Spinal cord (tissue), 10 donors: ENCODE results near the gene FOLR1. TPM values are rescaled to one million over a fixed set of nuclear protein-coding genes. Genes with fewer than 3 reads are reported as not detected.
"Not testable (repeated sequence)": the region's sequence is repeated elsewhere in the genome, so short reads cannot be mapped to it uniquely, and the experiment has no call there.

Experiments used
- DNase-seq, 6 donors: peaks; one replicate each; pipeline versions ENCODE4 v3.0.0 to v3.0.0-alpha.2; 2013 to 2015; ENCODE audit warnings: low spot score in 6 of 6, low read depth in 4 of 6
- H3K27ac ChIP-seq: one replicate; pipeline ENCODE4 v1.5.1; 2013; ENCODE audit warnings: low read depth, low read length, control low read depth
- H3K27me3 ChIP-seq: one replicate; pipeline ENCODE4 v1.6.1; 2013; ENCODE audit warnings: low read length; ENCODE audit not compliant: control insufficient read depth, insufficient read depth
- H3K36me3 ChIP-seq: one replicate; pipeline ENCODE4 v1.6.1; 2013; ENCODE audit warnings: low read length; ENCODE audit not compliant: control insufficient read depth, insufficient read depth
- H3K4me1 ChIP-seq: one replicate; pipeline ENCODE4 v1.6.1; 2013; ENCODE audit warnings: low read length; ENCODE audit not compliant: control insufficient read depth, insufficient read depth
- H3K4me3 ChIP-seq: one replicate; pipeline ENCODE4 v1.5.1; 2013; ENCODE audit warnings: low read depth, low read length, control low read depth
- H3K9me3 ChIP-seq: one replicate; pipeline ENCODE4 v1.6.1; 2013; ENCODE audit warnings: low read length; ENCODE audit not compliant: control insufficient read depth, insufficient read depth
- WGBS: methylation state at CpG from one replicate; pipeline ENCODE4 v1.1.5; 2013; ENCODE audit warnings: missing lambda C conversion rate; ENCODE audit not compliant: insufficient coverage; 5-methylcytosine and 5-hydroxymethylcytosine counted together
- polyA plus RNA-seq, 2 donors: library from polyadenylated mRNA; unstranded; fragments of 120-200 nt; gene quantifications; one replicate each; pipeline ENCODE4 v1.2.1, GENCODE V29; 2013; ENCODE audit not compliant: insufficient read length in 2 of 2
- total RNA-seq, 2 donors: library from RNA; depleted of rRNA in 1 of 2; stranded (reverse); fragments of 120-200 nt in 1 of 2; fragments of >200 nt in 1 of 2; gene quantifications; one replicate each; pipeline versions ENCODE4 v1.2.3 to v1.2.4, GENCODE V29; 2013 to 2014
- donor health status: healthy.

Gene FOLR1
- total and polyA plus RNA-seq, 4 donors, result 1.9 to 172 (median 4.0) TPM

DNA sequence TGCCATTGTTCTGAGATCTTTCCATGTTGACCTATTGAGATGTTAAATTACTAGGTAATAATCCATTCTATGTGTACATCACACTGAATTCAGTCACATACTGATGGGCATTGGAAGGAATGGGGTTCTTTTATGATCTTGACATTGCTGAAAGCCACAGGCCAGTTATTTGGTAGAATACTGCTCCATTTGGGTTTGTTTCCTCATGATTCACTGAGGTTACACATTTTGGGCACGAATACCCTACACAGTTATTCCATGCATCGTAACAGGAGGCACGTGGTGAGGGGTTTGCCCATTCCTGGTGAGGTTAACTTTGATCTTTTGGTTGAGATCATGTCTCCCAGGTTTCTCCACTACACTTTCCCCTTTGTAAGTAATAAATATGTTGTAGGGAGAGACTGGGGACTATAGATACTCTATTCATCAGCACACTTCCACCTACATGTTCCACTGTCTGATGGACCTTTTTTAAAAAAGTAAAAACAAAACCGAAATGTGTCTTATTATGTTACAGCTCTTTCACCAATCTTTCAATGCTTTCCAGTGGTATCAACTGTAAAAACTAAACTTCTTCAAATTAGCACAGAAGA lies 12.0 kb upstream of the FOLR1 start:
- Histone ChIP-seq H3K36me3 (no peaks in the 10 kb centered on the region), H3K27me3 (no peaks in the 10 kb centered on the region)
- 100% methylated on average over 1 of the region's 4 CpGs for WGBS

GRCh38 chr11:72180892-72181552 lies 10.9 kb upstream of the FOLR1 start:
- H3K27me3 ChIP-seq, DNase-seq, H3K4me1 ChIP-seq, H3K9me3 ChIP-seq, H3K27ac ChIP-seq, H3K36me3 ChIP-seq, H3K4me3 ChIP-seq: not testable (repeated sequence)
- 66% methylated on average over 5 of the region's 7 CpGs for WGBS

More for the DNA sequence above, 12.0 kb upstream of the FOLR1 start:
- no peak overlapping the region for H3K27ac ChIP-seq
- H3K4me1 ChIP-seq, result no peaks in the 10 kb centered on the region
- H3K9me3 ChIP-seq, result no peaks in the 10 kb centered on the region
- no peak overlapping the region for H3K4me3 ChIP-seq
- no peak for DNase-seq

DNA sequence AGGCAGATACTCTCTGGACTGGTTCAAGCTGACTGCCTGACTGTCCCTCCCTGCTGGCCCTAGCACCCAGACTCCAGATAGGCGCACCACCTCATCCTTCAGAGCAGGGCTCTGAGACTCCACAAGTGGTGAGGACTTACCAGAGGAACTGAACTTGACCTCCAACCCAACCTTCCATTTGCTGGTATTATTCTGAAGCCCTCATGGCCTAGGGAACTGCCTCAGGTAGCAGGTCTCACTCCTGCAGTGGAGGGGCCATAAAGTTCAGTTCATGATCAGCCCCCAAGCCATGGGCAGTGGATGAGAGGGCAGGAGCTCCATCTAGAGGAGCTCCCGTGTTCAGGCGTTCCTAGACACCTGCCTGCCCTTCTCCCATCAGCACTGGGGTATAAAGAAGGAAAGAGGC lies 10.4 kb upstream of the FOLR1 start:
- not testable (repeated sequence) for H3K27me3 ChIP-seq, H3K27ac ChIP-seq, DNase-seq, H3K4me1 ChIP-seq, H3K4me3 ChIP-seq, H3K36me3 ChIP-seq, H3K9me3 ChIP-seq
- WGBS, result 100% methylated on average over 1 of the region's 3 CpGs

DNA sequence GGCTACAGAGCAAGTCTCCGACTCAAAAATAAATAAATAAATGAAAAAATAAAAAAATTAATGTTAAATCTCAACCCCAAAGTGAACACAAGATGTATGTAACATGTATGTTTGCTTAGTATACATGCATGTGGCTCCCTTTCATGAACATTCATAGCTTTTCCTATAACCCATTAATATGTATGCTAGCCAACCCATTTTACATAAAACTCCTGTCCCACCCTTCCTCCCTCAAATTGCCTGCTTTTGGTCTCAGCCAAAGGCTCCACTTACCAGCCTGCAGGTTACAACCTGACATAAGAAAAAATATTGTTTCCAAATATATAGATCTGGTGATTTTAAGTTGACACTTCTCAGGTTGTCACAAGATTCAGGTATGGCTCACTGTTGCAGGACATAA lies 3.7 kb upstream of the FOLR1 start:
- DNase-seq, result no peak
- H3K27ac ChIP-seq, result no peak overlapping the region
- WGBS, result no CpG with 5 or more reads among the region's 1 CpG
- H3K4me3 ChIP-seq, result no peak overlapping the region
- H3K9me3 ChIP-seq, result no peaks in the 10 kb centered on the region
- H3K4me1 ChIP-seq, result peaks cover 10% of the 10 kb centered on the region
- no peaks in the 10 kb centered on the region for H3K27me3 ChIP-seq
- H3K36me3 ChIP-seq, result no peaks in the 10 kb centered on the region

DNA sequence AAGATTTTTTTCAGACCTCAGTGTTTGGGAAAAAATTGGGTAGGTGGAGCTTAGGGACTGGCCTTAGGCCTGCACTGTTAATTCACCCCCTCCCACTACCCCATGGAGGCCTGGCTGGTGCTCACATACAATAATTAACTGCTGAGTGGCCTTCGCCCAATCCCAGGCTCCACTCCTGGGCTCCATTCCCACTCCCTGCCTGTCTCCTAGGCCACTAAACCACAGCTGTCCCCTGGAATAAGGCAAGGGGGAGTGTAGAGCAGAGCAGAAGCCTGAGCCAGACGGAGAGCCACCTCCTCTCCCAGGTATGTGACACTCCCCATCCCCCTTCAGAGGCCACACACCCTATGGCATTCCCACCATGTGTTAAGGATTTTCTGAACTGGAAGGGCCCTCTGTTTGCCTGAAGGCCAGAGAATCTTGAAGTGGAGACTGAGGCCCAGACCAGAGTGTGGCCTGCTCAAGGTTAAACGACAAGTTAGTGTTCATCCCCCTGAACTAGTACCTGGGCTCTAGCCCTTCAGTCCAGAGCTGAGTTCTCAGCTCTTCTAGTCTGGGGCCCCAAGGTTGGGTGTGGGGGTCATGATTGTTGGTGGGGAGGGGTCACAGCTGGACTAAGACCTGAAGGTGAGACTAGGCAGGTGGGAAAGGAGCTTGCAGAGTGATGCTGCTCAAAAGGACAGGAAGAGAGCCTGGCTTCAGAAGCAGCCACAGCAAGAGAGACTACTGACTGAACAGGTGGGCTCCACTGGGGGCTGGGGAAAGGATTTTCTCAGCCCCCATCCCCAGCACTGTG lies 2.3 kb upstream of the FOLR1 start:
- Histone ChIP-seq H3K9me3 (no peaks in the 10 kb centered on the region), H3K4me3 (no peak overlapping the region), H3K4me1 (peaks cover 10% of the 10 kb centered on the region), H3K27ac (peak overlapping the region; percentile 27), H3K27me3 (no peaks in the 10 kb centered on the region), H3K36me3 (no peaks in the 10 kb centered on the region)
- WGBS, result 70% methylated on average over 2 of the region's 3 CpGs
- peak in 5 of 6 donors; percentile 13 to 83 (median 38) for DNase-seq

- Histone ChIP-seq H3K4me1 (peaks cover 10% of the 10 kb centered on the region), H3K36me3 (no peaks in the 10 kb centered on the region), H3K27ac (no peak overlapping the region), H3K4me3 (no peak overlapping the region), H3K9me3 (no peaks in the 10 kb centered on the region), H3K27me3 (no peaks in the 10 kb centered on the region)
- WGBS, result 62% methylated on average over 5 of the region's 5 CpGs
- no peak for DNase-seq
These were observed 1.3 kb upstream of the FOLR1 start for GRCh38 chr11:72190631-72191071.

- 86% methylated on average over 11 of the region's 12 CpGs for WGBS
- no peaks in the 10 kb centered on the region for H3K9me3 ChIP-seq
These were observed 3.8 kb downstream of the FOLR1 start for GRCh38 chr11:72195518-72196270.

GRCh38 chr11:72201445-72201844 lies 9.5 kb downstream of the FOLR1 start:
- not testable (repeated sequence) for H3K27me3 ChIP-seq, H3K4me3 ChIP-seq, H3K9me3 ChIP-seq, DNase-seq, H3K27ac ChIP-seq, H3K36me3 ChIP-seq, H3K4me1 ChIP-seq
- 92% methylated on average over 25 of the region's 43 CpGs for WGBS

More at GRCh38 chr11:72195518-72196270, 3.8 kb downstream of the FOLR1 start:
- H3K4me3 ChIP-seq, result no peak overlapping the region
- no peaks in the 10 kb centered on the region for H3K27me3 ChIP-seq
- no peaks in the 10 kb centered on the region for H3K4me1 ChIP-seq
- no peak overlapping the region for H3K27ac ChIP-seq
- no peaks in the 10 kb centered on the region for H3K36me3 ChIP-seq
- no peak for DNase-seq

DNA sequence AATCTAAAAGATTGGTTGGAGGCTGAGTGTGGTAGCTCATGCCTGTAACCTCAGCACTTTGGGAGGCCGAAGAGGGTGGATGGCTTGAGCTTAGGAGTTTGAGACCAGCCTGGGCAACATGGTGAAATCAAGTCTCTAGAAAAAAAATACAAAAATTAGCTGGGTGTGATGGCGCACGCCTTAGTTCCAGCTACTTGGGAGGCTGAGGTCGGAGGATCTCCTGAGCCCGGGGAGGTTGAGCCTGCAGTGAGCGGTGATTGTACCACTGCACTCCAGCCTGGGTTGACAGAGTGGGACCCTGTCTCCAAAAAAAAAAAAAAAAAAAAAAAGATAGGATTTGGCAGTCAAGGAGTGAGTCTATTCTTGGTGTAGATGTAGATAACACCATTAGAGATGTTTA lies 10.6 kb downstream of the FOLR1 start:
- 95% methylated on average over 6 of the region's 6 CpGs for WGBS
- H3K4me1 ChIP-seq, result no peaks in the 10 kb centered on the region

More for the DNA sequence above, 10.6 kb downstream of the FOLR1 start:
- Histone ChIP-seq H3K27ac (no peak overlapping the region), H3K27me3 (no peaks in the 10 kb centered on the region), H3K36me3 (no peaks in the 10 kb centered on the region), H3K4me3 (no peak overlapping the region), H3K9me3 (no peaks in the 10 kb centered on the region)
- no peak for DNase-seq
